HL-60 (cell line): ENCODE data around the gene UTP3.

Experiments
- CTCF ChIP-seq: IDR thresholded peaks from one replicate; pipeline ENCODE4 v1.5.1; 2011; ENCODE audit warnings: low read length, control low read depth, inconsistent platforms; ENCODE audit not compliant: insufficient read depth
- GABPA ChIP-seq: IDR thresholded peaks from 2 replicates; pipeline ENCODE4 v1.6.1; 2012; ENCODE audit warnings: low read depth
- SPI1 ChIP-seq: IDR thresholded peaks from 2 replicates; pipeline ENCODE4 v1.6.1; 2012; ENCODE audit warnings: low read depth, mild to moderate bottlenecking, borderline replicate concordance

- TF ChIP-seq CTCF (no peak), SPI1 (no peak), GABPA (no peak)
These were observed 37.3 kb downstream of the UTP3 start for GRCh38 chr4:70725633-70726032.
